ENCODE results near the gene GPSM1. TPM values are rescaled to one million over a fixed set of nuclear protein-coding genes. Genes with fewer than 3 reads are reported as not detected.

Gene GPSM1
- total RNA-seq, 1 donor from 2014 or later = 1.9 TPM

DNA sequence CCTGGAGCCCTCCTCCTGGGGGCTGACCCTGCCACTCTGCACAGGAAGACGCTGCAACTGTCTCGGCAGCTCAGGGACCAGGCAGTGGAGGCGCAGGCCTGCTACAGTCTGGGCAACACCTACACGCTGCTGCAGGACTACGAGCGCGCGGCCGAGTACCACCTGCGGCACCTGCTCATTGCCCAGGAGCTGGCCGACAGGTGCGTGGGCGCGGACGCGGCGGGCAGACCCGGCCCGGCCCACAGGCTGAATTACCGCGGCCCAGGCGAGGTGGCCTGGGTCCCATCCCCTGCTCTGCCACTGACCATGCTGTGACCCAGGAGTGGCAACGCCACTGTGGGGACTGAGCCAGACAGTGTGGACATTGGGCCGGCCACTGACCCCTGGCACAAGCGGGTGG, 11.2 kb downstream of the GPSM1 start:
- ChIA-PET POLR2A (no interaction called here), CTCF (no interaction called here)
- no peak overlapping the region for H3K4me3 Mint-ChIP-seq
- intact Hi-C loops (cut with micrococcal nuclease) = no loop called here
- TF ChIP-seq, protein P1, sequence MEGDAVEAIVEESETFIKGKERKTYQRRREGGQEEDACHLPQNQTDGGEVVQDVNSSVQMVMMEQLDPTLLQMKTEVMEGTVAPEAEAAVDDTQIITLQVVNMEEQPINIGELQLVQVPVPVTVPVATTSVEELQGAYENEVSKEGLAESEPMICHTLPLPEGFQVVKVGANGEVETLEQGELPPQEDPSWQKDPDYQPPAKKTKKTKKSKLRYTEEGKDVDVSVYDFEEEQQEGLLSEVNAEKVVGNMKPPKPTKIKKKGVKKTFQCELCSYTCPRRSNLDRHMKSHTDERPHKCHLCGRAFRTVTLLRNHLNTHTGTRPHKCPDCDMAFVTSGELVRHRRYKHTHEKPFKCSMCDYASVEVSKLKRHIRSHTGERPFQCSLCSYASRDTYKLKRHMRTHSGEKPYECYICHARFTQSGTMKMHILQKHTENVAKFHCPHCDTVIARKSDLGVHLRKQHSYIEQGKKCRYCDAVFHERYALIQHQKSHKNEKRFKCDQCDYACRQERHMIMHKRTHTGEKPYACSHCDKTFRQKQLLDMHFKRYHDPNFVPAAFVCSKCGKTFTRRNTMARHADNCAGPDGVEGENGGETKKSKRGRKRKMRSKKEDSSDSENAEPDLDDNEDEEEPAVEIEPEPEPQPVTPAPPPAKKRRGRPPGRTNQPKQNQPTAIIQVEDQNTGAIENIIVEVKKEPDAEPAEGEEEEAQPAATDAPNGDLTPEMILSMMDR (IDR thresholded peaks at IDR 0.05) = no peak
- H3K27ac Mint-ChIP-seq = no peak overlapping the region
- DNase-seq (no peak), ATAC-seq (ENCODE audit: low read depth) (no peak)
- no peaks in the 10 kb centered on the region for H3K36me3 Mint-ChIP-seq (ENCODE audit: low read depth)
- peaks cover 5% of the 10 kb centered on the region for H3K4me1 Mint-ChIP-seq
- no peaks in the 10 kb centered on the region for H3K9me3 Mint-ChIP-seq
- H3K27me3 Mint-ChIP-seq = no peaks in the 10 kb centered on the region

DNA sequence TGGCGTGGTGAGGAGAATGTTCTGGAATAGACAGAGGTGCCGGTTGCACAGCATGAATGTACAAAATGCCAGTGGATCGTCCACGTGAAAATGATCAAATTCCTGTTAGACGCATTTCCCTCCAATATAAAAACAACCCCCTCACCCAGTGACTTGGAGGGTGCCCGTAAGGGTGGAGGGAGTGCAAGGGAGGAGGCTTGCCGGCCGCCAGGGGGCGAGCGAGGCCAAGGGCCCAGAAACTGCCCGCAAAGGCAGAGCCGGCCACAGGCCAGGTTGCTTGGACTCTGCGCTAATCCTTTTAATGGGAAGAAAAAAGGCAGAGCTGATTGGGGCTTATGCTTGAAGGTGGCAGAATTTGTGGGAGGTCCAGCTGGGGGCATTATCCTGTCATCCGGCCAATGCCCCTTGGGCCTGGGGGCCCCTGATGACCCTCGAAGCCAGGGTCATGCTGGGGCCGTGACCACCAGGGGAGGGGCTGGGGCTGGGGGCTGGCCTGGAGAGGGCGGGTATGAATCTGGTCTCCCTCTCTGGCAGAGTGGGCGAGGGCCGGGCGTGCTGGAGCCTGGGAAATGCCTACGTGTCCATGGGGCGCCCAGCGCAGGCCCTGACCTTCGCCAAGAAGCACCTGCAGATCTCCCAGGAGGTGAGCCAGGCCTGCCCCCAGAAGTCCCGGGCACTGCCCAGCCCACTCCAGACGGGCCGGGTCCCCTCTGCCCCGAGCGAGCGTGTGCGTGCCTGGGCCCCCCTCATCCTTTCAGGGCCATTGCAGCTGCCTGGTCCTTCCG, 12.0 kb downstream of the GPSM1 start:
- Mint-ChIP-seq H3K4me3 (no peak overlapping the region), H3K27me3 (no peaks in the 10 kb centered on the region), H3K27ac (no peak overlapping the region), H3K36me3 (ENCODE audit: low read depth) (no peaks in the 10 kb centered on the region), H3K9me3 (no peaks in the 10 kb centered on the region), H3K4me1 (peaks cover 5% of the 10 kb centered on the region)
- ChIA-PET POLR2A (no interaction called here), CTCF (interaction anchor here (0.6 kb wide), 1 partner anchor 99 kb away, joined by 3 read pairs; no protein-coding TSS in a partner anchor)
- TF ChIP-seq, protein P1 (IDR thresholded peaks at IDR 0.05) = no peak
- ATAC-seq (ENCODE audit: low read depth) (peak; percentile 61), DNase-seq (peak; percentile 54)
- intact Hi-C loops (cut with micrococcal nuclease) = loop anchor here (1.0 kb wide), 3 partner anchors 61 to 305 kb away; partner anchors contain the start of gene SNAPC4

DNA sequence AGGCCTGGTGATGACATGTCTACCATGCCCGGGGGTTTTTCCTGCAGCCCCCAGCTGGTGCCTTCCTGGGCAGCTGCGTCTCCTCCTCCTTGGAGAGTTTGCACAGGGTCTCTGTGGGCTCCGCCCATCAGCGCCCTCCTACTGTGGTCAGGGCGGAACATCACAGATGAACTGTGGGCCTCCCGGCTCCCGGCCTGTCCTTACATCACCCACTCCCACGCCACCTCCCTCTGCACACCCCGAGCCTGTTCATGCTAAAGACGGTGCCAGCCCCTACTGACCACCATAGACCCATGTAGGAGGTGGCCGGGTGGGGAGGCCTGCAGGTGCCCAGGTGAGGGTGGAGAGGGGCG, 12.6 kb downstream of the GPSM1 start:
- H3K4me3 Mint-ChIP-seq = no peak overlapping the region
- no peaks in the 10 kb centered on the region for H3K36me3 Mint-ChIP-seq (ENCODE audit: low read depth)
- intact Hi-C loops (cut with micrococcal nuclease) = loop anchor here (1.0 kb wide), 3 partner anchors 60 to 304 kb away; partner anchors contain the start of gene SNAPC4
- TF ChIP-seq, protein P1 (IDR thresholded peaks at IDR 0.05) = no peak
- H3K27ac Mint-ChIP-seq = no peak overlapping the region
- POLR2A ChIA-PET = no interaction called here
- no peaks in the 10 kb centered on the region for H3K27me3 Mint-ChIP-seq
- peaks cover 5% of the 10 kb centered on the region for H3K4me1 Mint-ChIP-seq
- DNase-seq = no peak
- ATAC-seq (ENCODE audit: low read depth) = no peak
- no peaks in the 10 kb centered on the region for H3K9me3 Mint-ChIP-seq
- CTCF ChIA-PET = interaction anchor here (0.6 kb wide), 1 partner anchor 99 kb away, joined by 3 read pairs; no protein-coding TSS in a partner anchor

DNA sequence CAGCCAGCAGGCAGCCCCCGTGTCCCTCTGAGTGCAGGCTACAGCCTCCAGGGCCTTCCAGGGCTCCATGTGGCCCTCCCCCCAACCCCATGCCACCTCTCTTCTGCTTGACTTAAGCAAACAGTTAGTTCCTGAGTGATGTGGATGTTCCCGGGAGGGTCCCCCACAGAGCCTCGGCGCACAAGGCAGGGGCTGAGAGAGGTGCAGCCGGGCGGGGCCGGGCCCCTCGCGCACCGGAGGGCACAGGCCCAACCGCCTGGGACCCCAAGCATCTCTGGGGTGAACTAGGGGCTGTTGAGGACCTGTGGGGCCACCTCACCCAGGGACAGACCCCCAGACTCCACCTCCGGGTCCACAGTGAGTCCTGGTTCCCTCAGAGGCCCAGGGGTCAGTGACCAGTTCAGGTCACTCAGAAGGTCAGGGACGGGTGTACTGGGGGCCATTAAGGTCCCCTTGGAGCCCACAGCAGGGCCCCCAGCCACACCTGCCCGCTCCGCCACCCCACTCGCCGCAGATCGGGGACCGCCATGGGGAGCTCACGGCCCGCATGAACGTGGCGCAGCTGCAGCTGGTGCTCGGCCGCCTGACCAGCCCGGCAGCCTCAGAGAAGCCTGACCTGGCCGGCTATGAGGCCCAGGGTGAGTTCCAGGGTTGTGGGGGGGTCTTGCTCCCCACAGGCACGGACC, 13.2 kb downstream of the GPSM1 start:
- intact Hi-C loops (cut with micrococcal nuclease) = no loop called here

More for the DNA sequence above, 13.2 kb downstream of the GPSM1 start:
- H3K27me3 Mint-ChIP-seq = no peaks in the 10 kb centered on the region
- no peak overlapping the region for H3K27ac Mint-ChIP-seq
- no peaks in the 10 kb centered on the region for H3K36me3 Mint-ChIP-seq (ENCODE audit: low read depth)
- H3K4me3 Mint-ChIP-seq = no peak overlapping the region
- POLR2A ChIA-PET = no interaction called here
- no peaks in the 10 kb centered on the region for H3K9me3 Mint-ChIP-seq
- H3K4me1 Mint-ChIP-seq = peaks cover 5% of the 10 kb centered on the region
- CTCF ChIA-PET = no interaction called here
- TF ChIP-seq, protein P1 (IDR thresholded peaks at IDR 0.05) = no peak
- ATAC-seq (ENCODE audit: low read depth) = no peak
- no peak for DNase-seq
